Stimulated activated naive CD8-positive, alpha-beta T cell treated with anti-CD3 and anti-CD28 coated beads, Interleukin-15, Interleukin-2, amounts not matched to agents 100 ng/mL and 50 ng/mL, for 24 hours (primary cell): ENCODE results near the gene ZSCAN22.

Experiments used
- H3K27ac Mint-ChIP-seq: one replicate; pipeline ENCODE4 v1.8.0; 2021; ENCODE audit warnings: mild to moderate bottlenecking, mixed read lengths
- H3K27me3 Mint-ChIP-seq: one replicate; pipeline ENCODE4 v1.8.0; 2021; ENCODE audit warnings: mixed read lengths
- H3K36me3 Mint-ChIP-seq: one replicate; pipeline ENCODE4 v1.8.0; 2021; ENCODE audit warnings: low read depth, mixed read lengths
- H3K4me1 Mint-ChIP-seq: one replicate; pipeline ENCODE4 v1.8.0; 2021; ENCODE audit warnings: low read depth, mixed read lengths
- H3K4me3 Mint-ChIP-seq: one replicate; pipeline ENCODE4 v1.8.0; 2021; ENCODE audit warnings: mild to moderate bottlenecking, mixed read lengths
- H3K9me3 Mint-ChIP-seq: one replicate; pipeline ENCODE4 v1.8.0; 2021; ENCODE audit warnings: mixed read lengths

ZSCAN22 gene

GRCh38 chr19:58326914-58327726, at the start of gene ZSCAN22:
Gene ZSCAN22, plus strand, starts transcription at chr19:58326994. Its CDS starts 7,809 bp downstream, at chr19:58334803.
- Mint-ChIP-seq H3K4me3 (no peak within 1 kb of the TSS), H3K9me3 (no peaks in the 10 kb centered on the region), H3K36me3 (peaks cover 4% of the 10 kb centered on the region), H3K27me3 (no peaks in the 10 kb centered on the region), H3K27ac (no peak within 1 kb of the TSS), H3K4me1 (no peaks in the 10 kb centered on the region)

- H3K4me1 Mint-ChIP-seq = peaks cover 40% of the 10 kb centered on the region
- H3K36me3 Mint-ChIP-seq = peaks cover 68% of the 10 kb centered on the region
- H3K27ac Mint-ChIP-seq = no peak overlapping the region
- peaks cover 26% of the 10 kb centered on the region for H3K9me3 Mint-ChIP-seq
- H3K27me3 Mint-ChIP-seq = no peaks in the 10 kb centered on the region
- H3K4me3 Mint-ChIP-seq = peak overlapping the region; percentile 96
Observed at GRCh38 chr19:58277197-58277596, 49.6 kb upstream of the ZSCAN22 start.

- peaks cover 26% of the 10 kb centered on the region for H3K9me3 Mint-ChIP-seq
- H3K27ac Mint-ChIP-seq = peak overlapping the region; percentile 96
- H3K4me1 Mint-ChIP-seq = peaks cover 43% of the 10 kb centered on the region
- H3K36me3 Mint-ChIP-seq = peaks cover 66% of the 10 kb centered on the region
- H3K4me3 Mint-ChIP-seq = peak overlapping the region; percentile 96
- no peaks in the 10 kb centered on the region for H3K27me3 Mint-ChIP-seq
Observed at GRCh38 chr19:58277748-58278540, 48.9 kb upstream of the ZSCAN22 start.

- H3K27me3 Mint-ChIP-seq = no peaks in the 10 kb centered on the region
- peaks cover 73% of the 10 kb centered on the region for H3K36me3 Mint-ChIP-seq
- peak within 1 kb of the TSS; percentile 96 for H3K4me3 Mint-ChIP-seq
- H3K27ac Mint-ChIP-seq = peak within 1 kb of the TSS; percentile 96
- H3K4me1 Mint-ChIP-seq = peaks cover 43% of the 10 kb centered on the region
- peaks cover 26% of the 10 kb centered on the region for H3K9me3 Mint-ChIP-seq
Observed at GRCh38 chr19:58278541-58279041, 48.2 kb upstream of the ZSCAN22 start, which contains the start of gene ZNF8. Gene ZNF8, plus strand, starts transcription at chr19:58278955. Its CDS starts 127 bp downstream, at chr19:58279082.

- Mint-ChIP-seq H3K4me3 (peak overlapping the region; percentile 96), H3K36me3 (peaks cover 71% of the 10 kb centered on the region), H3K27ac (peak overlapping the region; percentile 96), H3K27me3 (no peaks in the 10 kb centered on the region), H3K4me1 (peaks cover 43% of the 10 kb centered on the region), H3K9me3 (peaks cover 24% of the 10 kb centered on the region)
Observed at GRCh38 chr19:58279042-58279924, 47.5 kb upstream of the ZSCAN22 start.

DNA sequence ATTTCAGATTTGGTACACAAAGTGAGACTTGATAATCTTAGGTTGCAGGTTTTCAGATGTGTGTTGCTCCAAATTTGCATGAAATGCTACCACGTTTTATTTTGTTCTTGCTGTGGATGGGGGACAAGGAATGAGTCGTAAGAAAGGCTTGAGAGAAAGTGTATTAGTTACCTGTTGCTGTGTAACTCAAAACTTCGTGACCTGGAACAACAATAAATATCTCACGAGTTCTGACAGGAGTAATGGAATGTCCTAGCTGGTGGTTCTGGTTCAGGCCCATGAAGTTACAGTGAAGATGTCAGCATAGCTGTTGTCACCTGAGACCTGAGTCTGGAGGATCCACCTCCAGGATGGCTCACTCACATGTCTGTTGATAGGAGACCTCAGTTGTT, 46.9 kb upstream of the ZSCAN22 start:
- peaks cover 43% of the 10 kb centered on the region for H3K4me1 Mint-ChIP-seq
- peak overlapping the region; percentile 96 for H3K4me3 Mint-ChIP-seq
- peak overlapping the region; percentile 96 for H3K27ac Mint-ChIP-seq
- H3K36me3 Mint-ChIP-seq = peaks cover 68% of the 10 kb centered on the region
- peaks cover 18% of the 10 kb centered on the region for H3K9me3 Mint-ChIP-seq
- no peaks in the 10 kb centered on the region for H3K27me3 Mint-ChIP-seq

DNA sequence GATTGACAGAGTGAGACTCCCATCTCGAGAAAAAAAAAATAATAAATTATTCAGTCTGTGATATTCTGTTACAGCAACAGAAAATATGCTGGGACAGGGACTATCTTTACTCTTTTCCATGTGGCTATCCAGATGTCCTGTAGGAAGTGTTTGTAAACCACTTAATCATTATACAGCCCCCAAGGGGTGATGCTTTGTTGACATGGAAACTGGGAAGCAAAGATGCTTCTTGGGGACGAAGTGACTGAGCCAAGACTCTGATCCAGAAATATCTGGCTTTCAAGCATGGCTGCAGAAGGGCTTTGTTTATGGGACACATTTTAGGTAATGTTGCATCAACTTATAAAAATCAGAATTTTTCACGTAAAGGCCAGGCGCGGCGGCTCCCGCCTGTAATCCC, 42.6 kb upstream of the ZSCAN22 start:
- H3K4me3 Mint-ChIP-seq = no peak overlapping the region
- H3K36me3 Mint-ChIP-seq = peaks cover 78% of the 10 kb centered on the region
- peaks cover 28% of the 10 kb centered on the region for H3K4me1 Mint-ChIP-seq
- no peaks in the 10 kb centered on the region for H3K27me3 Mint-ChIP-seq
- no peak overlapping the region for H3K27ac Mint-ChIP-seq
- peaks cover 10% of the 10 kb centered on the region for H3K9me3 Mint-ChIP-seq

DNA sequence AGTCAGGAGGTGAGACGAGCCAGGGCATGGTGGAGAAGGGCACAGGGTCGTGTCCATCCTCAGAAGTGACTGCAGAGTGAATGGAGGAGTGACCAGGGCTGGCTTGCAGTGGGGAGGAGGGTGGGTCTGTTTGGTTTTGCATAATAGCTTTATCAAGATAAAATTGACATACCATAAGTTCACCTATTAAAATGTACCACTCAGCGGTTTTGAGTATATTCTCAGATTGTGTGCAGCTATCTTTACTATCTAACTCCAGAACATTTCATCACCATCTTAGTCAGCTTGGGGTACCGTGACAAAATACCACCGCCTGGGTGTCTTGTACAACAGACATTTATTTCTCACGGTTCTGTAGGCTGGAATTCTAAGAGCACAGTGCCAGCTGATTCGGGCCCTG, 34.9 kb upstream of the ZSCAN22 start:
- Mint-ChIP-seq H3K27ac (no peak overlapping the region), H3K4me3 (no peak overlapping the region), H3K9me3 (peaks cover 30% of the 10 kb centered on the region), H3K27me3 (no peaks in the 10 kb centered on the region), H3K4me1 (no peaks in the 10 kb centered on the region), H3K36me3 (peaks cover 94% of the 10 kb centered on the region)

DNA sequence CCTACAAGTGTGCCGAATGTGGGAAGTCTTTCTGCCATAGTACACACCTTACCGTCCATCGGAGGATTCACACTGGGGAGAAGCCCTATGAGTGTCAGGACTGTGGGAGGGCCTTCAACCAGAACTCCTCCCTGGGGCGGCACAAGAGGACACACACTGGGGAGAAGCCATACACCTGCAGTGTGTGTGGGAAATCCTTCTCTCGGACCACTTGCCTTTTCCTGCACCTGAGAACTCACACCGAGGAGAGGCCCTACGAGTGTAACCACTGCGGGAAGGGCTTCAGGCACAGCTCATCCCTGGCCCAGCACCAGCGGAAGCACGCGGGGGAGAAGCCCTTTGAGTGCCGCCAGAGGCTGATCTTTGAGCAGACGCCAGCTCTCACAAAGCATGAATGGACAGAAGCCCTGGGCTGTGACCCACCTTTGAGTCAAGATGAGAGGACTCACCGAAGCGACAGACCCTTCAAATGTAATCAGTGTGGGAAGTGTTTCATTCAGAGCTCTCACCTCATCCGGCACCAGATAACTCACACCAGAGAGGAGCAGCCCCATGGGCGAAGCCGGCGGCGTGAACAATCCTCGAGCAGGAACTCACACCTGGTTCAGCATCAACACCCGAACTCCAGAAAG, 31.9 kb upstream of the ZSCAN22 start:
- H3K27me3 Mint-ChIP-seq = no peaks in the 10 kb centered on the region
- H3K4me1 Mint-ChIP-seq = no peaks in the 10 kb centered on the region
- peaks cover 33% of the 10 kb centered on the region for H3K9me3 Mint-ChIP-seq
- no peak overlapping the region for H3K27ac Mint-ChIP-seq
- peaks cover 88% of the 10 kb centered on the region for H3K36me3 Mint-ChIP-seq
- no peak overlapping the region for H3K4me3 Mint-ChIP-seq

DNA sequence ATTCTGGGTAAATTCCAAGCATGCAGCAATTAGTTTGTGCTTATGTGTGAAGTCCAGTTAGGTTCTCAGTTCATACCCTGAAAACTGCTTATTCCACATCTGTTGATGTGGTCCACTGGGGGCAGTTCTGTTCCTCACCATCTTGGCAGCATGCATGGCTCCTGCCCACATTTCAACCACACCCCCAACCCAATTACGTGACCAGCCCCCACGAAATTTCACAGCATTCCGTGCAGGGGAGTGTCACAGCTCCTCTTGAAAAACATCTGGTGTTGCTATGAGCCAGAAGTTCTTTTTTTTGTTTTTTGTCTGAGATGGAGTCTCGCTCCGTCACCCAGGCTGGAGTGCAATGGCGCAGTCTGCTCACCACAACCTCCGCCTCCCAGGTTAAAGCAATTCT, 30.7 kb upstream of the ZSCAN22 start:
- Mint-ChIP-seq H3K27ac (no peak overlapping the region), H3K9me3 (peaks cover 32% of the 10 kb centered on the region), H3K27me3 (no peaks in the 10 kb centered on the region), H3K4me3 (no peak overlapping the region), H3K36me3 (peaks cover 92% of the 10 kb centered on the region), H3K4me1 (no peaks in the 10 kb centered on the region)

GRCh38 chr19:58300620-58301019, 26.2 kb upstream of the ZSCAN22 start:
- Mint-ChIP-seq H3K4me1 (peaks cover 14% of the 10 kb centered on the region), H3K4me3 (no peak overlapping the region), H3K27ac (no peak overlapping the region), H3K9me3 (peaks cover 4% of the 10 kb centered on the region), H3K27me3 (no peaks in the 10 kb centered on the region), H3K36me3 (peaks cover 74% of the 10 kb centered on the region)

- H3K4me3 Mint-ChIP-seq = peak overlapping the region; percentile 97
Observed at GRCh38 chr19:58304255-58304654, 22.5 kb upstream of the ZSCAN22 start.

DNA sequence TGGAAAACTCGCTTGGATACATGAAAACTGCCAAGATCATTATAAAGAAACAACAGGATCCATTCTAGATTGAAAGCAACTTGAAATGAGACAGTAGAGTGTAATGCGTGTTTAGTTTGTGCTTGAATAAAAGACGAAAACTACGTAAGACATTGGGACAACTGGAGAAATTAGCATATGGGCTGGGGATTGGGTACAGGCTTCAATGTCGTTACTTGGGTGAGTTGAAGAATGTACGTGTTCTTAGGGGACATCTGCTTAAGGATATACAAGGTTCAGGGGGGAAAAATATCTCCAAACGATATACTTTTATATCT, 22.1 kb upstream of the ZSCAN22 start:
- H3K36me3 Mint-ChIP-seq = peaks cover 80% of the 10 kb centered on the region
- H3K27ac Mint-ChIP-seq = peak overlapping the region; percentile 97
- H3K4me1 Mint-ChIP-seq = peaks cover 50% of the 10 kb centered on the region
- peak overlapping the region; percentile 97 for H3K4me3 Mint-ChIP-seq
- no peaks in the 10 kb centered on the region for H3K27me3 Mint-ChIP-seq
- H3K9me3 Mint-ChIP-seq = no peaks in the 10 kb centered on the region

More at GRCh38 chr19:58304255-58304654, 22.5 kb upstream of the ZSCAN22 start:
- Mint-ChIP-seq H3K36me3 (peaks cover 78% of the 10 kb centered on the region), H3K9me3 (no peaks in the 10 kb centered on the region), H3K27ac (peak overlapping the region; percentile 97), H3K27me3 (no peaks in the 10 kb centered on the region), H3K4me1 (peaks cover 46% of the 10 kb centered on the region)
